HG02588 (cell line): ENCODE results near the gene TBL3.
"Not testable (repeated sequence)": the region's sequence is repeated elsewhere in the genome, so short reads cannot be mapped to it uniquely, and the experiment has no call there.

Source experiments
- ATAC-seq: cut with Tn5 transposase; IDR thresholded peaks from one replicate; pipeline ENCODE4 v1.9.1; 2021; ENCODE audit warnings: mild to moderate bottlenecking, moderate library complexity; ENCODE audit not compliant: unreplicated experiment

Gene TBL3

DNA sequence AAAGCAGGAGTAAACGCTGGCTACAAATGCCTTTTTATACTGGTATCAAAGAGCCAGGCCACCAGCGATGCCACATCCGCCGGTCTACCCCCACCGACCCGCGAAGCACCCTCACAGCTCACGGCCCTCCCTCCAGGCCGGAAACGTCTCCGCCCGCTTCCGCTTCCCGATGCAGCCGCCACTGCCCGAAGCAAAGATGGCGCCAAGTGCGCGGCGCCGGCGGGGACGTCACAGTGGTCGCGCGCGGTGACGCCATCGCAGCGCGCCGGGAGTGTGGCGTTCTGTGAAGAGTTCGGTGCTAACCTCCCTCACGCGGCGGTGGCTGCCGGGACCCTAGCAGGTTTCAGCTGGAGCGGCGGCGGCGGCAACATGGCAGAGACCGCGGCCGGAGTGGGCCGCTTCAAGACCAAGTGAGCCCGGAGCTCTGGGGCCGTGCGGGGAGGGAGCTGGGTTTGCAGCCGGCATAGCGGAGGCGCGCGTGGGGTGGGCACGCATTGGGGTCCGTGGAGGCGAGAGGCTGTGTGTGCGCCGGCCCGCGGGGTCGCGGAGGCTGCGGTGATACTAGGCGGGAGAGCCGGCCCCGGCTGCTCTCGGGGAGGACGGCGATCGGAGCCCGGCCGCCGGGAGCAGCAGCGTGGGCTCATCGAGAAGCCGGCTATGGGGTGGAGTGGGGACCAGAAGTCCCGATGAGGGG, at the start of gene TBL3:
Gene TBL3 (plus strand): TSS at position 258 of the 694 bp plus-strand sequence. CDS start 112 bp downstream, at position 370.
- peak; percentile 68 for ATAC-seq

DNA sequence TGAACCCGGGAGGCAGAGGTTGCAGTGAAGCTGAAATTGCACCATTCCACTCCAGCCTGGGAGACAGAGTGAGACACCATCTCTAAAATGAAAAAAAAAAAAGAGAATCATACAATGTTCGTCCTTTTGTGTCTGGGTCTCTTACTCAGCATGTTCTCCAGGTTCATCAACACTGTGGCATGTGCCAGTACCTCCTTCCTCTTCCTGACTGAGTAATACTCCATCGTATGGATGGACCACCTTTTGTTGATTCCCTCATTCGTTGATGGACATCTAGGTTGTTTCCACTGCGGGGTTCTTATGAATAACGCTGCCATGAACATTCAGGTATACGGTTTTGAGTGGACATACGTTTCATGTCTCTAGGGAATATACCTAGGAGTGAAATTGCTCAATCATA, 49.5 kb upstream of the TBL3 start:
- ATAC-seq: no peak

DNA sequence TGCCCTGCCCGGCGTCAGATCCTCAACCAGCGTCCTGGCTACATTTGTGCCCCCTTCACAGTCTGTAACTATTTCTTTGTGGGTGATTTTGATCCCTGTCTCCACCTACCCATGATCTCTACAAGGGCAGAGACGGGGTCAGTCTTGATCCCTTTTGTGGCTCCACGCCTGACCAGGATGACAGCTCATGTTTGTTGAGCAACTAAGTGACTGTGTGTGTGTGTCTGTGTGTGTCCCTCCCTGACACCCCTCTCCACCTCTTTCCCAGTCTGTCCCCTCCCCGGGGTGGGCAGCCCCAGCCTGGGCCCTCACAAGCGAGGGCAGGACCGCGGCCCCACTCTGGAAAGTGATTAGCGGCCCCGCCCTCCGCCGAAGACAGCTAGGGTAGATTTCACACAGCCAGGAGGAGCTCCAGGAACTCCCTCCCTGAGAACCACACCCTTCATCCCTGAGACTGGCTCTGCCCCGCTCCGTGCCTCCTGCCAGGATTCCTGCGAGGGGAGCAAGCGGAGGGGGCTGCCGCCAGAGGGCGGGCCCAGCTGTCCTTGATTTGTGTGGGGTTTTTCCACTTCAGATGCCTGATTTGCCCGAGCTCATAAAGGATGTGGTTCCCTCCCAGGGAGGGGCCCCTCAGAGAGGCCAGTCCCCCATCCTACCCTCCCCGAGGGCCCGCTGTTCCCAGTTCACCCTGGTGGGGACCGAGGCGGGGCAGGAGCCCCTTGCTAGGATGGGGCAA, 48.4 kb upstream of the TBL3 start:
- no peak for ATAC-seq

DNA sequence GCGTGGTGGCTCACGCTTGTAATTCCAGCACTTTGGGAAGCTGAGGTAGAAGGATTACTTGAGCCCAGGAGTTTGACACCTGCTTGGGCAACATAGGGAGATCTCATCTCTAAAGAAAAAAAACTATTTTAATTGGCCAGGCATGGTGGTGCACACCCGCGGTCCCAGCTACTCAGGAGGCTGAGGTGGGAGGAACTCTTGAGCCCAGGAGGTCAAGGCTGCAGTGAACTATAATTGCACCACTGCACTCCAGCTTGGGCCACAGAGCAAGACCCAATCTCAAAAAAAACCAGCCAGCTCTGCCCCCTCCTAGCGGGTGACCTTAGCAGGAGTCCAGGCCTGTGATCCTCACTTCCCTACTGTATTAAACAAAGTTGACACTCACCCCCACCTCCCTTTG, 47.8 kb upstream of the TBL3 start:
- ATAC-seq: no peak

DNA sequence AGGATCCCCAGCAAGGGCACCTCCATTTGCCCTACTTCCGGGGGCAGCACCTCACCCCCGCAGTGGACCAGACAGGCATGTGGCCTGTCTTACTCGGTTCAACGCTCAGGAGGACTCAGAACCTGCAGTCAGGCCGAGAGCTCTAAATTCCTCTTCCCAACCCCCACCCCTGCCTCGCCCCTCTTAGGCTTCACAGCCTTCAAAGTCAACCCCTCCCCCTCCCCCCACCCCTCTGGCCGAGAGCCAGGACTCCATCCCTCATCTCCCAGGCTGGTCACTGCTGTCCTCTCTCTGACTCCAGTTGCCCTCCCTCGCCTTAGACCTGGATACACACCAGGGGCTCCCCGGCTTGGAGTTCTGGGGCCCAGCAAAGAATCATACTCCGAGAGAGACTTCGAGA, 45.6 kb upstream of the TBL3 start:
- ATAC-seq: no peak

DNA sequence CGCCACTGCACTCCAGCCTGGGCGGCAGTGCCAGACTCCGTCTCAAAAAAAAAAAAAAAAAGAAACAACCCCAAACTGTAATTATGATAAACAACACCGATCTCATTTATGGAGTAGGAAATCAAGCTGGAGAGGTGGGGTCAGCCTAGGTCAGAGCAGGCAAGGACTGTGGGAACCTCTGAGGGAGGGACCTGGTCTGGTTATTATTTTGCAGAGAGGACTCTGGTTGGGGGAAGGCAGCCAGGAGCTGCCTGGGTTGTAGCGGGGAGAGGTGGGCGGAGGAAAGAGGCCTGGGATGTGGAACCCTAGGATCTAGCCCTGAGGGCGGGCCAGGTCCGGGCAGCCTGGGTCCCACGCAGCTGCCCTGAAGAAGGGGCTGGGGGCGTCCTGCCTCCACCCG, 42.7 kb upstream of the TBL3 start:
- no peak for ATAC-seq

DNA sequence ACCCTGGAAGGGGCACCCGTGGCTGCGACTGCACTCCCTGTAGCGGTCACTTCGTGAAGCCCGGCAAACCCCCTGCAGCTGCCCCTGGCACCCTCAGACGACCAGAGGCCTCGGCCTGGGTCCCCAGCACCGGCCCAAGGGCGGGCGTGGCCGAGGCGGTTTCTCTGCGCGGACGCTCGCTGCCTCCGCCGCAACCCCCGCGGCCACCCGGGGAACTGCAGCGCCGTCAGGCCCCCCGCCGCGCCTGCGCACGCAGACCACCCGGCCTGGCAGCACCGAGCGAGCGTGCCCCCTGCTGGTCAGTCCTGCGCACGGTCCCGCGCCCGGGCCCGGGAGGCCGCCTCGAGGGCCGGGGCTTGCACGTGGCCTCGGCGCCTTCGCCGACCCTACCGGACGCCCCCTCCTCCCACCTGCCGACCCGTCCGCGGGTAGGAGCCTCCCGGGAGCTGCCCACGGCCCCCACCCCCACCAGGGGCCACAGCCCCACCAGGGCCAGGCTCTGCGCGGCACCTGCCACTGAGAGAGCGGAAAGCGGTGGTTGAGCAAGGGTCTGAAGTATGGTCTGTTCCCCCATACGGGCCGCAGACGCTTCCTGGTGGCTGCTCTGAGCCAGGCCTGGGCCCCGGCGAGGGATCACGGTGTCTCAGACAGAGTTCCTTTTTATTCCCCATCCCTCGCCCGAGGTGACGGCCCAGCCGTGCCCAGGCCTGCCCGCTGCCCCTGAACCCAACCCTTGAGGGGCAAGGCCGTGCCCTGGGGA, 42.1 kb upstream of the TBL3 start:
- peak; percentile 88 for ATAC-seq

DNA sequence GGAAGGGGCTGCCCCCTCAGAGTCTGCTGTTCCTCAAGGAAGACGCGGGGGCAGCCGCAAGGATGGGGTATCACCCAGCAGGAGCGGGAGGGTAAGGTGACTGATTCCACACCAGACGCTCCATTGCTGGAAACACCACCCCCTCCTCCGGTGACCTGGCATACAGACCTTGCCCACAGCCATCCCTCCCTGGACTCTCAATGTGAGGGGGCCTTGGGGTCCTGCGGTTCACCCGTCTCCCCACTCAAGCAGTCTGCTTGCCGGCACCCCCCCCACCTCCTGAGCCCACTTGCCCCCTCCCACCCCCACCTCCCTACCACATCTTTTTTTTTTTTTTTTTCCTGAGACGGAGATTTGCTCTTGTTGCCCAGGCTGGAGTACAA, 41.5 kb upstream of the TBL3 start:
- no peak for ATAC-seq

DNA sequence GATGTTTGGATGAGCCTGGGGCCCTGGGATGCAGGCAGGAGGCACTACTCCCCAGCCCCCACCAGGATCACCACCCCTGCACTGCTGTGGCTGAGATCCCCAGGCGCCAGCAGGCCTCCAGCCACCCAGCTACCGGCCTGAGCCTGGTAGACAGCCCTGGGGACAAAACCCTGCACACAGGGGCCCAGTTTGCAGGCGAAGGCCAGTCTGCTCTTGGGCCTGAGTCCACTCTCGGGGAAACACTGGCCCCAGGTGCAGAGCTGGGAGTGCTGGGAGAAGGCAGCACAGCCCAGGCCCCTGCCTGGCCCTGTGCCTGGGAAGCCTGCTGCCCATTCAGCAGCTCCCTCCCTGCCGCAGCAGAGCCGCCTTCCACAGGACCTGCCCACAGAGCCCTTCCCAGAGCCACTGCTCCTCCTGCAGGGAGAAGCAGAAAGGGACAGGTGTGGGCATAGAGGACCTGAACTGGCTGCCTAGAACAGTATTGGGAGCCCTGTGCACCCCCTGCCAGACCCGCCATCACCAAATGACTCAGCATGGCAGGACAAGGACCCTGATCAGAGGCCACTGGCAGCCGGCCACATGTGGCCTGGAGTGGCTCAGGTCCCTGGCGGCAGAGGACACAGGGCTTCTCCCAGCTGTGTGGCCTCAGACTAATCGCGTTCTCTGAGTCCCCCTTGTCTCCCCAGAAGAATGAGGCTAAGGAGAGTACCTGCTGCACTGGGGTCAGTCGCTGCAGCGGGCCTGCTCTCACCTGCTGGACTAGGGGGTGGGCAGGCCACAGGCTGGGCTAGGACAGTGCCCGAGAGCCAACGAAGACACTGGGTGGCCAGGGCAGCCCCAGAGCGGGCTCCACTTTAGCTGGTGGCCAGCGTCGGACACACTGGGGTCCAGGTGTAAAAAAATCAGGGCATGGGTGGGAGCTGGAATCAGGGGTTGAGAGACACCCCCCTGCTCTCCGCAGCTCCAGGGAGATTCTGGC, 39.5 kb upstream of the TBL3 start:
- ATAC-seq: no peak

DNA sequence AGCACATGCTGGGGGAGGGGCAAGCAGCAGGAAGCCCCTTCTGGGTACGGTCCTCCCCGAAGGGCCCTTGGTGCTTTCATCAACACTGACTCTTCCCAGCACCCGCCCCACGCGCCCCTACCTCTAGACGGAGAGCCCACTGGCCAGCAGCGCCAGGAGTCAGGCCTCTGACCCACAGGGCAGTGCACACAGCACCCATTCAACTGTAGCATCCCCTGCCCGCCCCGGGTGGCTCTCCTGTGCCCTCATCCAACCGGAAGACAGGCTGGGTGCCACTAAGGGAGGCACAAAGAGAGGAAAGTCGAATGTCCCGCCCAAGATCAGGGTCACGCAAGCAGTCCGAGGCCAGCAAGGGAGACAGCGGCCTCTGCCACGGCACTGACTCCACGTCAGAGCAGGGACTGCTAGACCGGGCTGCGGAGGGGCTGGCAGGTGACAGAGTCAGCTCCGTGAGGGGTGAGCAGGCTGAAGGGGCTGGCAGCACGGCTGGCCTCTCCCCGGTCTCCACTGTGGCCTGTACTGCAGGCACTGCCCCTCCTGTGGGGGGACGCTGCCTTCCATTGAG, 38.7 kb upstream of the TBL3 start:
- ATAC-seq: no peak

DNA sequence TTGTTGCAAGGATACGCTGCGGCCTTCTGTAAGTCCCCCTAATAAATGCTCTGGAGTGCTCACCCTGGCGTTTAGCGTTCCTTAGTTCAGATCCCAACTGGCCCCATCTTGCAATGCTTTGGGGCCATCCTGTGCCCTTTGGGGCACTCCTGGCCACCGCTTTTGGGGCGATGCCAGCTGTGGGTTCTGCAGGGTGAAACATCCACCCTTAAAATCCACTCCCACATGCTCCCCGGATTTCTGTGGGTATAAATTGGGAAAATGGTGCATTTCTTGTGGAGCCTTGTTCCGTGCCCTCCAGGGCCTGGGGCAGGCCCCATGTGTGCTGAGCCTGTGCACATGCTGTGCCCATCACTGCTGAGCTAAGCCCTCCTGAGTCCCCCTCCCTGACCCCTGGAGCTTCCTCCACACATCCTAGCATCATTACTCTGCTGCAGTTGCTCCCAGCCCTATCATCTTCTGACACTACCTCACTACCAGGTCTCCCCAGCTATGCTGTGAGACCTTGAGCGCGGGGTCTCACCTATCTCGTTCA, 34.8 kb upstream of the TBL3 start:
- ATAC-seq: no peak

DNA sequence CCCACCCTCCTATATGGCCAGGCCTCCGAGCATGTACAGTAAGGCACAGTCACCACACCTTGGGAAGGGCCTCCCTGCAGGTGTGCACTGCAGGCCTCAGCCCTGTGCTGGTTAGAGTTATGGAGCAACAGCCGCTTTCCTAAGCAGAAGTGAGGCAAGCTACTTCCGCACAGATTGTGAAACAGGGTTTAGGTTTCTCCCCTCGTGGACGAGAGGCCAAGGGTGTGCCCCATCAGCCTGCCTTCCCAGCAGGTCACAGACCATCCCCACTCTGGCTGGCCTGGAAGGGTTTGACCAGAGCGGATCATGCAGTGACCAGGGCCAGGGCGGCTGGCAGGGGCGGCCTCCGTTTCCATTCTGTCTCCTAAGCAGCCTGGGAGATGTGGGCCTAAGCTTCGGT, 33.5 kb upstream of the TBL3 start:
- ATAC-seq: no peak

DNA sequence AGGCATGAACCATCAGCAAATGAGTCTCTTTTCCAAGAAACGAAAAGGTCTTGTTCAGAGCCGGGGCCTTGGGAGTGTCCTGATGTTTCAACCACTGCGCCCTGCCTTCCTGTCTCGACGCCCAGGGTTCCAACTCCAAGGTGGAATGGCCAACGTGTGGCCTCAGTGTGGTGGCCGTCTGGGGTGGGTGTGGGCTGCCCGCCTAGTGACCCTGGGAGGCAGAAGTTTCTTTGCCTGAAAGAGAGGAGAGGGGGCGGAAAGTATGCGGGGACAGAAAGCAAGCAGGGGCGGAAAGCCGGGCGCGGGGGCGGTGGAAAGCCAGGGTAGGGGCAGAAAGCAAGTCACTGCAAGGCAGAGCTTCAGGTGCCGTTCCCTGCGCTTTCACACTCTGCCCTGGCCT, 32.9 kb upstream of the TBL3 start:
- no peak for ATAC-seq

DNA sequence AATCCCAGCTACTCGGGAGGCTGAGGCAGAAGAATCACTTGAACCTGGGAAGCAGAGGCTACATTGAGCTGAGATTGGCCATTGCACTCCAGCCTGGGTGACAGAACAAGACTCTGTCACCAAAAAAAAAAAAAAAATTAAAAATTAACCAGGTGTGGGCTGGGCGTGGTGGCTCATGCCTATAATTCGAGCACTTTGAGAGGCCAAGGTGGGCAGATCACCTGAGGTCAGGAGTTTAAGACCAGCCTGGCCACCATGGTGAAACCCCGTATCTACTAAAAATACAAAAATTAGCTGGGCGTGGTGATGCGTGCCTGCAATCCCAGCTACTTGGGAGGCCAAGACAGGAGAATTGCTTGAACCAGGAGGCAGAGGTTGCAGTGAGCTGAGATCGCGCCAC, 32.0 kb upstream of the TBL3 start:
- ATAC-seq: not testable (repeated sequence)

DNA sequence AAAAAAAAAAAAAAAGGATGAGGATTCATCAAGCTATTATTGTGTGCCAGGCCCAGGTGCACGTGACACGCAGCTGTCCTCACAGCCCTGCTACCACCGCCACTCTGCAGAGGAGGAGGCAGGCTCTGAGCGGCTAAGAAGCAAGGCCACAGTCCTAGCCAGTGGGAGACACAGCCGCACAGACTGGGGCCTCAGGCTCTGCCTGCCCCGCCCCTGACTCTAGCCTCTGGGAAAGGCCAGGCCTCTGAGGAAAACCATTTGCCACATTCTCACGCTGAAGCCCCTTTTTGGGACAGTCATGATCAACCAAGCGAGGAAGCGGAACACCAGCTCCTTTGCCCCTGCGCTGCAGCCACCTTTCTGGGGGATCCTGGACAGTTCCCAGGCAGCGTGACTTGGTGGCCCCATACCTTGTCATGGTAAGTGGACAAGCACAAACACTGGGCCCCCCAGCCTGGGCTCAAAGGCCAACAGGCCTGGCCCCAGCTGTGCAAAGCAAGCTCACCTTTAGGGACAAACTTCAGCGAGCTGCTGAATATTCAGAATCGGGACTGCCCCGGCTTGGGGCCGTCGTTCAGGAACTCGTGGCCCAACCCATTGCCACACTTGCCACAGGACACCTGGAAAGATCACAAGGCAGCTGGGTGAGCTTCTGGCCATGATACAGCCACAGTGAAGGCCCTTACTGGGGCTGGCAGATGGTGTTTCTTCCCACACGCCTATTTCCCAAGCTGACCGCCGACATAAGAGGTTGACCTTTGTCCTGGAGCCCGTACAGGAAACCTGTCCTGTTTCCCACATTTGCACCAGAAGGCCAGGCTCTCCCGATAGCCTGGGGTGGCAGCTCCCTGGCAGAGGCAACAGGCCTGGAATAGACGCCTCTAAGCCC, 31.3 kb upstream of the TBL3 start:
- no peak for ATAC-seq

DNA sequence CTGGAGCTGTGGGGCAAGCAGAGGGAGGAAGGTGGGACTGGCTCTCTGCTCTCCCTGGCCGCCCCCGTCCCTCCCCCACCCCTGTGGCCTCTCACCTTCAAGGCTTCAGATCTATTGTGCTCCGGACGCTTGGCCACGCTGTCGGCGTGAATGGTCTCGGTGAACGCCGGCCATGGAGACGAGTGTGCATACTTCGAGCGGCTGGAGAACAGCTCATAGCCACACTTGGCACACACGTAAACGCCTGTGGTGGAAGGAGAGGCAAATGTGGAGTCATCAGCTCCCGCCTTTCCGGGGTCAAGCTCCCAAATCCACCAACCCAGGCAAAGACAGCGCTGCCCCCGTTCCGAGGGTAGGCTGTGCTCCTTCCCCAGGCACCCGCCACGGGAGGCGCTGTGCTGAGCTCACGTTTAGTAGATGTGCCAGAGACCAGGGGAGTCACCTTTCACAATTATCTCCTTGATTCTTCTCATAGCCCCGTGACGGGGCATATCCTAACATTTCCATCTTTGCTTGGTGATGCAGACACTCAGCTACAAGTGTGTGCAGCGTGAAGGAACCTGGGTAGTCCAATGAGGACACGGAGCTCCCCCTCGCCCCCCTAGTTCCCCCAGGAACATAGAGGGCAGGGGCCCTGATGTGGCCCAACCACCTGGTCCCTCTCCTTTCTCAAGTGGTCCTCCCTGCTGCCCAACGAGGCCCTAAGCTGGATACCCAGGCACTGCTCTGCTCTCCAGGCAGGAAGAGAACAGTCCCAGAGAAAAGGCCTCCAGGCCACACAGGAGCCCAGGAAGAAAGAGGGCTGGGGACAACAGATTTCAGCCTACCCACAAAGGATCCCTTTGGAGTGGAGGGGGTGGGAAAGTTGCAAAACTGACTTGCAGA, 30.4 kb upstream of the TBL3 start:
- no peak for ATAC-seq

DNA sequence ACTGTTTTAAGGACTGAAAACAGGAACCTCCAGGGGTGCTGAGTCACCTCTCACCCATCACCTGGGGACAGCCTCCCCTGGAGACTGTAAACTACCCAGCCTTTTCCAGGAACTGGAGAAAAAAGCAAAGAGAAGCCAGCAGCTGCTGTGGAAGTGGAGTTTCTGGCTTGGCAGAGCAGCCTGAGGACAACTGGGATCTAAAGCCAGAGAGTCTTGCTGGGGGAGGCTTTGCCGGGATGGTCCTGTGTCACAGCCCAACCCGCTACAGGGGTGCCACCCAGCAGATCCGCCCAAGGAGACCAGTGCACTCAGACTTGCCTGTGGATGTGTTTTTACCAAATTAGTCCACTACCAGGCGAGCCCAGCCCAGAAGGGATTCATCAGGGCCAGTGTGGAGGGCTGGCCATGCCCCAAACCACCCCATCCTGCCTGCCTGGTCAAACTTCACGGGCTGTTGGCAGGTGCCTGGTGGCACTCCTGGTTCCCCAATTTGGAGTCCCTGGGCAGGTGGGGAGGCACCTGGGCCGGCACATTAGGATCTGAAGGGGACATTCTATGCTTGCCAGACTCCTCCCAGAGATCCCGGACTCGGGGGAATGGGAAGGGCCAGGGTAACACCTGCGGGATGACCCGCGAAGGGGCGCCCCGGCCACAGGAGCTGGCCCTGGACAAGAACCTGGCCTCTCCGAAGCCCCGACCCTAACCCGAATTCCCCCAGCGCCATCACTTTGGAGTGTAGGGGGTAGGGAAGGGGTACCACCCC, 29.6 kb upstream of the TBL3 start:
- no peak for ATAC-seq
